GM21576 (cell line): ENCODE measurements around the gene SECTM1.

Experiments used
- ATAC-seq: cut with Tn5 transposase; IDR thresholded peaks from one replicate; pipeline ENCODE4 v1.9.1; 2021; ENCODE audit warnings: mild to moderate bottlenecking, moderate library complexity; ENCODE audit not compliant: unreplicated experiment

The SECTM1 gene

GRCh38 chr17:82301916-82302567 lies 31.5 kb downstream of the SECTM1 start:
- no peak for ATAC-seq

GRCh38 chr17:82301300-82301915 lies 32.2 kb downstream of the SECTM1 start:
- no peak for ATAC-seq

DNA sequence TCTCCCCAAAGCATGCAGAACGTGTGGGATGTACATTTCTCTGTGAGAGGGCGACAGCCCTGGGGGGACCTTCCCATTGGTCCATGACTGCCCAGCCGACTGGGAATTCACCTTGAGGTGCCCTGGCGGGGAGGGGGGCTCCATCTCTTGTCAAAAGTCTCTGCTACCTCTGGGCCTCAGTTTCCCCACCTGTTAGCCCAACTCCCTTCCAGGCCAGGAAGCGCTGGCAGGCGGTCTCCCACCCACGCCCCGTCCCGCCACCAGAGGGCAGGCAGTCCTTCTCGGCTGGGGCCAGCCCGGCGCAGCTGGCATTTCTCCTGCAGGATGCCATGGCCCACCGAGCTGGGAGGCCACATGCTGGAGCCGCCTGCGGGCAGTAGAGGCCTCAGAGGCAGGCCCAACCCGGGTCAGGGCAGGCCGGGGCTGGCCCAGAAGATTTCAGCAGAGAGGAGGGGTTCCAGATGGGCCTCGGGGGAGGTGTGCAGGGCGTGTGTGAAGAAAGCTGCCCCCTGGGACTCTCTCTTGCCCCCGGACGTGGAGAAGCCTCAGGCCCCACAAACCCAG lies 32.8 kb downstream of the SECTM1 start:
- no peak for ATAC-seq

- no peak for ATAC-seq
Measured at GRCh38 chr17:82300228-82300627, 33.3 kb downstream of the SECTM1 start.

- no peak for ATAC-seq
Measured at GRCh38 chr17:82299452-82299851, 34.1 kb downstream of the SECTM1 start.

DNA sequence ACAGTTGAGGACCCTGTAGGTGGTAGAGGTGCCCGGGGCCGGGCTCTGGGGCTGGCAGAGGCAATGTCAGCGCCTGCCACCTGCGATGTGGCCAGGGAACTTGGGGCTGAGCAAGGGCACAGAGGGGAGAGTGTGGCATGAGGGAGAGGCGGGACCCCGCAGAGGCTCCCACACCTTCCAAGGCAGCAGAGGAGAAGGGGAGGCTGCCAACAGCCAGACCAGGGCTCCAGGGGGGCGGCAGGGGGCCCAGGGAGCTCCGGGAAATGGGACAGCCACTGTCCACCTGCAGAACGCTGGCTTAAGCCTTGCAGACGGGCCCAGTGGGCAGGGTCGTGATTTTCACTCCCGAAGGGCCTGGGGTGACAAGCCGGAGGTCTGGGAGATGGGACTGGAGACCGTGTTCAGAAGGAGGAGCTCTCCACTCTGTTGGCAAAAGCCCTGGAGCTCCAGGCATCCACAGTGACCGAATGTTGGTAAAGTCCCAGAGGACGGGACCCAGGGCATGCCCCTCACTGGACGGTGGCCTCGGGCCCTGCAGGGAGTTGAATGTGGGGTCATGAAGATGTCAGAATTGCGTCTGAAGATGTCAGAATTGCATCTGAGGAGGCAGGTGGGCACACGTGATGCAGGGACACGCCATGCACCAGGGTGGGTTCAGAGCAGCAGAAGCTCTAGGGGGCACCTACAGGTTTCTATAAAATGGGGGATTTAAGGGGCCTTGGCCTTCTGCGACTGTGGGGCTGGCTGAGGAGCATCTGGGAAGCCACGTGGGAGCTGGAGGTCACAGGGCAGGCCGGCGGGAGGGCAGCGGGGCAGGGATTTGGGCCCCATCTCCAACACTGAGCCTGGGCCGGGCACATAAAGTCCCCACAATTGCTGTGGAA lies 34.8 kb downstream of the SECTM1 start:
- no peak for ATAC-seq

DNA sequence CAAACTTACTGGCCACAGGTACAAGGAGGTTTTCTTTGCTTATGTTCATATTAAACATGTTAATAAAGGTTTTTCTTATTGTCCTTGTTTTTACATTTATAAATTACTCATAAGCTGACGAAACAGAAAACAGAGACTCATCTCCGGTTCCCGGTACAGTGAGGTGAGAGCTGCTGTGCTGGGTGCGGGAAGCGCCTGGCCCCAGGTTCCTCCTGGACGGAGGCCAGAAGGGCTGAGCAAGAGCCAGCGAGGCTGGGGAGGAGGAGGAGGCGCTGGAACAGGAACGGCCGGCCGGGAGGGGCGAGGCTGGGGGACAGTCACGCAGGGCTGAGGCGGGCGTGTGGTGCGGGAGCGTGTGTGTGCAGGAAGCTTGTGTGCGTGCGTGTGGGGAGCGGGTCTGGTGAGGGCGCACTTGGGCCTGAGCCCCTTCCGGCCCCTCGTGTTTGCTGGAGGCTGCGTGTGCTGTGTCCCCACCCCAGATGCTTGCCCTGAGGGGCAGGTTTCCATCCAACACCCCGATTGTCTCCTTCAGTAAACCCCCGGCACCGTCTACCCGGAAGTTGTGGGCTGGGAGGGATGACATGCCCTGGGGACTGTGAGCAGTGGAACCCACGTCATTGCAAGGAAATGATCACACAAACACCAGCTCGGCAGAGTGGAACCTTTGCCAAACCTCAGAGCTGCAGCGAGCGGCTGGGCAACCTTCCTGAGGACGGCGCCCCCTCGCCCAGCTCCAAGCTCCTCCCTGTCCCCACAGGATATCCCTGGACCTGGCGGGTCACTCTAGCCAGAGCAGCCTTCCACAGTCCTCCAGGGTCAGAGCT lies 35.6 kb downstream of the SECTM1 start:
- ATAC-seq: peak; percentile 41

DNA sequence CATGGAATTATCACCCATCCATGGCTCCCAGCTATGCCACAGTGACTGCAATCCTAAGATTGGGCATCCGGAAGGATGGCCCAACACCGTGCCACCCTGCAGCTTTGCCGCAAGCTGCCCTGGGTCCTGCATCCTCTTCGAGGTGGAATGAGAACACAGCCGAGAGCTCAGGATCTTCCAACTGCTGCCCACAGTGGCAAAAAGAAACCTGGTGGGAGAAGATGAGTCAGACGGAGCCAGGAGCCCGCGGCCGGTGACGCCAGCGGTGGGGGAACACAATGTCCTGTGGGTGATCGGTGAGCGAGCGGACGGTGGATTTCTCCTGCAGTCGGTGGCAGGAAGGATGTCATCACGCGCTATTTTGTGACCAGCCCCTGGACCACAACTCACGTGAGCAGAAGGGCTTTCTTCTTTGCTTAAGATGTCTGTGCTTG lies 36.3 kb downstream of the SECTM1 start:
- ATAC-seq: no peak

DNA sequence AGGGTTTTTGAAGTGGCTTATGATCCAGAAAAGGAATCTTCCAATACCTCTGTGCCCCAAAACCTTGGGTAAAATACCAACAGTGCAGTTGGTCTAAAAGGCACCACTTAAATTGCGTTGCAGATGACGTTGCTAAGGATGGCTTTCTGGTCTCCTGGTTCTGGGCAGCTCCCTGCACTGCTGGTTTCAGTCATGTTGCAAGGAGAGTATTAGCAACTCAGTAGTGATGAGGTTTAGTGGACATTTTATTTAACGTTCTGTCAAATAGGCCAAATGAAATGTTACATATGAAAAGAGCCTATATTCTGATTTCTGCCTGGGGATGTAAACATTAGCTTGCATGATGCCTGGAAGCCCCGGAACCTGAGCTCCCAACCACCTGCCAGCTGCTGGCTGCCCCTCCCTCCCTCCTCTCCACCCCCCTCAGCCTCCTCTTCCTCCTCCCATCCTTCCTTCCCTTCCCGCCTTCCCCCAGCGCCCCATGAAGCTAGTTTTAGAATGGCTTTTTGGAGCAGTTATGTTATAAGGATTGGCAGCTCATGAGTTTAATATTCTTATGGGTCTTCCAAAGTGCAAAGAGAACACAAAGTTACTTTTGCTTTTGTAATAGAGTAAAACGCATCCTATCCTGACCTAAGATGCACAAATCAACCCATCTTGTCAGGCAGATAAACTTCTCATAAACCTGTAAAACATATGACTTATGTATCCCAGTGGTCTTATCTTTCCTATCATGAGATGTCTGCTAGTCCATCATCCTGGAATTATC lies 36.9 kb downstream of the SECTM1 start:
- ATAC-seq: no peak

DNA sequence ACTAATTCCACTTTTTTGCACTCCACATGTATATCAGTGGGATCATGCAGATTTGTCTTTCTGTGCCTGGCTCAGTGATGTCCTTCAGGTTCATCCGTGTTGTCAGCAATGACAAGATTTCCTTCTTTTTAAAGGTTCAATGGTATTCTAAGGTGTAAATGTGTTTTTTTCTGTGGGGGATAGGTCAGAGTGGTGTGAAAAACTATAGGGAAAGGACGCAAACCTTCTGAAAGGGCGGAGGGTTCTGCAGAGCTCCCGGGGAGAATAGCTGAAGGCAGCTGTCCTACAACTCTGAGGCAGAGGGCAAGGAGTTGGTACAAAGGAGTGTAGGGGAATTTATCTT lies 38.1 kb downstream of the SECTM1 start:
- ATAC-seq: no peak

DNA sequence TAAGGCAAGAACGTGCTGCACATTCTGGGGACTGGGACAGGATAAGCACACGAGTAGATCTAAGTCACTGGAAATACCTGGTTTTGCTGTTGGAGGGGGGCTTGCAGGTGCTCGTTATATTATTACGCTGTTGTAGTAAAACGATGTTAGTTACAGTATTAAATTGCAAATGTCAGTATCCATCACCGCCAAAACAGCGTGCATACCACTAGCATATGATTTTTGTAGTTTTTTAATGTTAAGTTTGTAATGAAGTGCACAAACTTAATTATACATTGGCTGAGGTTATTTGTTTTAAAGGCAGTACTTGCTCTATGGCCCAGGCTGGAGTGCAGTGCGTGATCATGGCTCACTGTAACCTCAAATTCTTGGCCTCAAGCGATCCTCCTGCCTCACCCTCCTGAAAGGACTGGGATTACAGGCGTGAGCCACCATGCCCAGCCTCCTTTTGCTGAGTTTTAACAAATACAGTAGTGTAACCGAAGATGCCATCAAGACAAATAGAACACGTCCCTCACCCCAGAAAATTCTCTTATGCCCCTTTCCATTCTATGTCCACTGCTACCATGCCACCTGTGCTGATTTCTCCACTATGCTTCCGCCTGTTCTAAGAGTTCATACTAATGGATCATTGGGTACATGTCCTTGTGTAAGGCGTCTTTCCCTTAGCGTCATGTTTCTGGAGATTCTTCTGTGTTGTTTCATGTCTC lies 39.3 kb downstream of the SECTM1 start:
- no peak for ATAC-seq

DNA sequence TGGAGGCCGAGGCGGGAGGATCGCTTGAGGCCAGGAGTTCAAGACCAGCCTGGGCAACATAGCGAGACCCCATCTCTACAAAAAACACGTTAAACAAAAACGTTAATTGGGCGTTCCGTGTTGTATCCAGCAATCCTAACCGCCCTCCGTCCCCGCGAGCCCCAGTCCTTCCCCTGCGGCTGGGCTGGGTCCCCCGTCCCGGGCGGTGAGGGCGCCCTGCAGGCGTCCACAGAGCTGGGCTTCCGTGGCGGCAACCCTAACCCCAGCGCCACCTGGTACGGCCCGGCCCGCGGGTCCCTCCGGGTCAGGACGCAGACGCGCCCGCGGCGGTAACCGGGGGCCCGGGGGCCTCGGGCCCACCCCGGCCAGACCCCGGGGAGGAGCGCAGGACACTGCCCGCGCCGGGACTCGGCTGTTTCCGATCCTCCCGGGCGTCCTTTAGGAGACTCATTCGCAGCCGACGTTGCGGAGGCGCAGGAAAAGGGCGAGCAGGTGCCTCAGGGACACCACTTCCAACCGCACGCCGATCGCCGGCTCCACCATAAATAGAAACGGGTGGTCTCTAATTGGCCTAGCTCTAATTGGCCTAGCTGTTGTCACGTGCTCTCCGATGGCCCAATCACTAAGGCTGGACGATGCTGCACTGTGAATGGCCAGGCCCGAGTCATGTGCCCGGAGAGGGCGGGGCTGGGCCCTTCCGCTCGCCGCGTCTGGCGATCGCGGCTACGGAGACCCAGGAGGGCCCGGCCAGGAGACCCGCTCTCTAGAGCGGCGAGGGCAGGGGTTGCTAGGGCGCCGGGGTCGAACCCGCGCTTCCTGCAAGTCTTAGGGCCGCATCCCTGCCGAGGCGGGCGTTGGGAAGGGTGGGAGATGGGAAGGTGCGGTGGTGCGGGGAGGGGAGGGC lies 41.1 kb downstream of the SECTM1 start:
- peak; percentile 89 for ATAC-seq

DNA sequence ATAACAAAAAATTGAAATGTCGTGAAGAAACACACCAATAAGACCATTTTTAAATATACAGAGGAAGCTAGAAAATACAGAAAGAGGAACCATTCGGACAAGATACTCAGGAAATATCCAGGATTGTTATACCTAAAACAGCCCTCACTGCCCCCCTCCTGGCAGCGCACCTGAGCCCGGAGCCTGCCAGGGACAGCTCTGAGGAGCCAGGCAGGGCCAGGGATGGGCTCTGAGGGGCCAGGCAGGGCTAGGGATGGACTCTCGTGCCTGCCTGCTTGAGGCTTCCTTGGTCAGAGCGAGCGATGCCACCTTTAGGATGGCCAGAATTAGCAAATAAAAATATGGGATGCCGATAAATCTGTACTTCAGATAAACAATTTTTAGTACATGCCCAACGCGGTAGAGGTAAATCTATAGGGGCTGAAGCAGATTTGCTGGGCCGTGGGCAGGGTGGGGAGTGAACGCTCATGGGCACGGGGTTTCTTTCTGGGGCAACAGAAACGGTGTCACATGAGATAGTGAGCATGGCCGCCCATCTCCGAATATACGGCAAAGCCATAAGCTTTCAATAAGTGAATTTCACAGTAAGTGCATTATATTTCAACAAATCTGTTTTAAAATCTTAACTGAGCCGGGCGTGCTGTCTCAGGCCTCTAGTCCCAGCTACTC lies 41.9 kb downstream of the SECTM1 start:
- ATAC-seq: no peak

- ATAC-seq: no peak
Measured at GRCh38 chr17:82287868-82288801, 45.4 kb downstream of the SECTM1 start.

GRCh38 chr17:82287013-82287867 lies 46.3 kb downstream of the SECTM1 start:
- no peak for ATAC-seq

DNA sequence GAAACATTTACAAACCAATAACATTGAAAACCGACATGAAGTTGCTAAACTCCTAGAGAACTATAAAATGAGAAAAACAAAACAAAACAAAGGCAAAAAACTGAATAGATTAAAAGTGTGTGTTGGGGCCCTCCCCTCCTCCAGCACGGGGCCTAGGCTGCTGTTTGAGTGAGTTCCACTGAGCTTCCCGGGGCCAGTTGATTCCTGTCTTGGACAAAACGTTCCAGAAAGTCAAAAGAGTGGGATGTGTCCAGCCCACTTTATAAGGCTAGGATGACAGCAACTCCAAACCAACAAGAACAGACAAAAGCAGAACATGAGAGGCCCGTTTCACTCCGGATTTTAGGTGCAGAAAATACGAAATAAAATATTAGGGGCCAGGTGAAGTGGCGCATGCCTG lies 48.4 kb downstream of the SECTM1 start:
- no peak for ATAC-seq
